PC-9 (cell line): ENCODE results near the gene ARHGEF7. TPM values are rescaled to one million over a fixed set of nuclear protein-coding genes. Genes with fewer than 3 reads are reported as not detected.

Experiments used
- BruUV-seq: library from RNA; stranded (reverse); fragments of 400-500 nt; replicated peaks from 2 replicates; lab custom pipeline; 2021; lab: Mats Ljungman, UMichigan
- CTCF ChIA-PET: fragments of 300-600 bp; sonication (Branson Sonifier 250); formaldehyde crosslinking; loops from one replicate; lab custom pipeline; 2022; ENCODE audit warnings: antibody characterized with exemption; lab: Charles Lee
- POLR2A ChIA-PET: fragments of 300-600 bp; sonication (Branson Sonifier 250); formaldehyde crosslinking; loops from one replicate; lab custom pipeline; 2022; ENCODE audit warnings: antibody characterized with exemption; ENCODE audit not compliant: unreplicated experiment; lab: Charles Lee
- DNase-seq, 2 experiments: peaks; one replicate each; pipeline versions ENCODE4 v3.0.0 to v3.0.0-alpha.2; 2015 to 2022; ENCODE audit warnings: mixed read lengths in 1 of 2
- H2AFZ ChIP-seq: fragments of 200-600 bp; sonication (generic); 2 replicates; pipeline ENCODE4 v1.8.1; 2017; ENCODE audit warnings: antibody characterized with exemption
- H3F3A ChIP-seq: fragments of 200-600 bp; sonication (generic); 2 replicates; pipeline ENCODE4 v1.8.1; 2017; ENCODE audit warnings: antibody characterized with exemption, mild to moderate bottlenecking, low read depth; ENCODE audit not compliant: insufficient read depth
- H3K27ac ChIP-seq: fragments of 200-600 bp; sonication (generic); 2 replicates; pipeline ENCODE4 v1.6.1; 2016; ENCODE audit warnings: mixed run types
- H3K27me3 ChIP-seq: fragments of 200-600 bp; sonication (generic); 2 replicates; pipeline ENCODE4 v1.6.1; 2016; ENCODE audit warnings: low read depth, mixed run types; ENCODE audit not compliant: insufficient read depth
- H3K36me3 ChIP-seq: fragments of 200-600 bp; sonication (generic); 2 replicates; pipeline ENCODE4 v1.6.1; 2016; ENCODE audit warnings: low read depth, mixed run types
- H3K4me1 ChIP-seq: fragments of 200-600 bp; sonication (generic); replicated peaks from 2 replicates; pipeline ENCODE4 v1.6.1; 2016; ENCODE audit warnings: mixed run types; ENCODE audit not compliant: insufficient read depth
- H3K4me2 ChIP-seq: fragments of 200-600 bp; sonication (generic); 2 replicates; pipeline ENCODE4 v1.6.1; 2017; ENCODE audit warnings: mixed run types
- H3K4me3 ChIP-seq: fragments of 200-600 bp; sonication (generic); 2 replicates; pipeline ENCODE4 v1.6.1; 2016; ENCODE audit warnings: mixed run types
- H3K79me2 ChIP-seq: fragments of 200-600 bp; sonication (generic); 2 replicates; pipeline ENCODE4 v1.6.1; 2017; ENCODE audit warnings: low read depth, mixed run types
- H3K9me2 ChIP-seq: fragments of 200-600 bp; sonication (generic); 2 replicates; pipeline ENCODE4 v1.8.1; 2017; ENCODE audit warnings: mild to moderate bottlenecking; ENCODE audit not compliant: insufficient read depth
- H3K9me3 ChIP-seq: fragments of 200-600 bp; sonication (generic); 2 replicates; pipeline ENCODE4 v1.8.1; 2016; ENCODE audit warnings: low read depth; ENCODE audit not compliant: insufficient read depth
- H4K20me1 ChIP-seq: fragments of 200-600 bp; sonication (generic); 2 replicates; pipeline ENCODE4 v1.8.1; 2017; ENCODE audit not compliant: insufficient read depth
- EZH2 ChIP-seq: fragments of 200-600 bp; sonication (generic); IDR thresholded peaks from 2 replicates; pipeline ENCODE4 v1.8.0; 2017; ENCODE audit warnings: antibody characterized with exemption, low read depth
- intact Hi-C: fragments of 100-400 bp; cut with micrococcal nuclease; formaldehyde crosslinking; loops from one replicate; pipeline ENCODE4 v1.10.0; 2022; ENCODE audit not compliant: unreplicated experiment
- total RNA-seq: library from RNA; stranded (reverse); gene quantifications from 2 replicates; pipeline ENCODE4 v1.2.3, GENCODE V29; 2021
- TF ChIP-seq, protein P1 (sequence below): fragments of 200-600 bp; sonication (generic); conservative IDR thresholded peaks from 2 replicates; pipeline ENCODE4 v1.6.1; 2017; ENCODE audit warnings: mixed run types, antibody characterized with exemption, mild to moderate bottlenecking, moderate library complexity

The ARHGEF7 gene
- total RNA-seq, 1 experiment from 2014 or later, result 37.0 TPM

DNA sequence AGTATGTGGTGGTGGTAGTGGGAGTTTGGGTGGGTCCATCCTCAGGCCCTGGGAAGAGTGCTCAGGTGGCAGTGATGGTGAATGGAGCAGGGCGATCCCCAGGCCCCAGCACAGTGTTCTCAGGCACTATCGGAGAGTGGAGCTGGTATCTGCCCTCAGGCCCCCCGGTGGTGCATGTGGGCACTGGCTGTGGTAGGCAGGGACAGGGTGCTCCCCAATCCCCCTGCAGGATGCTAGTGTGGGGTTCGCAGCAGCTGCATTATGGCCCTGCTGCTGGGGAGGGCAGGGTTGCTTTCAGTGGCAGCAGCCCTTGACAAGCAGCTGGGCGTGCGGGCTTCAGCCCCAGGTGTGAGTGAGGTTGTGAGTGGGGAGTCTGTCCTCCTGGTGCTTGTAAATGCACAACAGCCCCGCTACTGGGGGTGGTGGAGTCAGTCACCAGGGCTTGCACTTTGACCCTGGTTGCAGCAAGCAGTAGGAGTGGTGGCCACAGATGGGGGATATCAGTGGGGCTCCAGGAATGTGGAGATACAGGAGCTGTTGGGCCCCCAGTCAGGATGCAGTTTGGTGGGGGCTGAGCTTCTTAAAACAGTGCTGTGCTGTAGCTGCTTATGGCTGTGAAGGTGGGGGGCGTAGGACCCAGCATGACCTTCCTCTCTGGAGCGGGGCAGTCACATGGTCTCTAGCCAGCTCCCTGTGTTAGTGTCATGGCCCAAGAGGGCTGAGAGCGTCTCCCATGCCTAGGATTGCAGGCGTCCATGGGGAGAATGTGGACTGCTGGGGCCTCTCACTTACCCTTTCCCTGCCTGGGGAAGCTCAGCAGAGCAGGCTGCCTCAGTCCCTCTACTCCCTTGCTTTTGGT is 38.7 kb upstream of the ARHGEF7 start:
- no peaks in the 10 kb centered on the region for H3K9me2 ChIP-seq
- intact Hi-C loops, result no loop called here
- H3K27me3 ChIP-seq, result peaks cover 51% of the 10 kb centered on the region
- H3F3A ChIP-seq, result no peaks in the 10 kb centered on the region
- DNase-seq, result no peak
- H3K36me3 ChIP-seq, result no peaks in the 10 kb centered on the region
- H3K4me3 ChIP-seq, result no peak overlapping the region
- POLR2A ChIA-PET, result no interaction called here
- H3K9me3 ChIP-seq, result peaks cover 7% of the 10 kb centered on the region; the same call in 1 of the 2 replicates
- H3K4me1 ChIP-seq, result no peaks in the 10 kb centered on the region
- TF ChIP-seq EZH2, result no peak
- TF ChIP-seq, protein P1, sequence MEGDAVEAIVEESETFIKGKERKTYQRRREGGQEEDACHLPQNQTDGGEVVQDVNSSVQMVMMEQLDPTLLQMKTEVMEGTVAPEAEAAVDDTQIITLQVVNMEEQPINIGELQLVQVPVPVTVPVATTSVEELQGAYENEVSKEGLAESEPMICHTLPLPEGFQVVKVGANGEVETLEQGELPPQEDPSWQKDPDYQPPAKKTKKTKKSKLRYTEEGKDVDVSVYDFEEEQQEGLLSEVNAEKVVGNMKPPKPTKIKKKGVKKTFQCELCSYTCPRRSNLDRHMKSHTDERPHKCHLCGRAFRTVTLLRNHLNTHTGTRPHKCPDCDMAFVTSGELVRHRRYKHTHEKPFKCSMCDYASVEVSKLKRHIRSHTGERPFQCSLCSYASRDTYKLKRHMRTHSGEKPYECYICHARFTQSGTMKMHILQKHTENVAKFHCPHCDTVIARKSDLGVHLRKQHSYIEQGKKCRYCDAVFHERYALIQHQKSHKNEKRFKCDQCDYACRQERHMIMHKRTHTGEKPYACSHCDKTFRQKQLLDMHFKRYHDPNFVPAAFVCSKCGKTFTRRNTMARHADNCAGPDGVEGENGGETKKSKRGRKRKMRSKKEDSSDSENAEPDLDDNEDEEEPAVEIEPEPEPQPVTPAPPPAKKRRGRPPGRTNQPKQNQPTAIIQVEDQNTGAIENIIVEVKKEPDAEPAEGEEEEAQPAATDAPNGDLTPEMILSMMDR, result no peak
- CTCF ChIA-PET, result no interaction called here
- H3K4me2 ChIP-seq, result no peak overlapping the region
- no TSS peak for BruUV-seq
- H3K27ac ChIP-seq, result no peak overlapping the region
- no peaks in the 10 kb centered on the region for H4K20me1 ChIP-seq
- no peaks in the 10 kb centered on the region for H3K79me2 ChIP-seq
- no peak overlapping the region for H2AFZ ChIP-seq

DNA sequence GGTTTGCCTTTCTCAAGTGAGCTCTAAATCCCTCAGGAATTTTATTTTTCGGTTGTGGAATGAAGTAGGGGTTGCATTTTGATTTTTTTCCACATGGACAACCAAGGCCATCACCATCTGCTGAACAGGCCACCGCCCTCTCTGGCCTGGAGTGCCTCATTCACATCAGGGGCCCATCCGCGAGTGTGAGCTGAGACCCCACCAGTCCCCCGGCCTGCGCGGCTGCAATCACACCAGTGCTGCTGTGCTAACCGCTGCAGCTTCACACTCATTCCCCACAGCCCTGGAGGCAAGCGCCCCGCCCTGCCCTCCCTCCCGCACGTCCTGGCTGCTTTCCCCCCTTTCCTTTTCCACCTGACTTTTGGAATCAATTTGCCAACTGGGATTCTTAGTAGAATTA is 35.7 kb upstream of the ARHGEF7 start:
- ChIA-PET CTCF (no interaction called here), POLR2A (no interaction called here)
- no peak for DNase-seq
- TF ChIP-seq EZH2, result no peak
- TF ChIP-seq, protein P1, result no peak
- intact Hi-C loops, result no loop called here
- H3K36me3 ChIP-seq, result no peaks in the 10 kb centered on the region
- no peaks in the 10 kb centered on the region for H3F3A ChIP-seq
- H3K9me3 ChIP-seq, result 0 out of 2 replicates have a peak, but pooled peaks cover under 1% of the 10 kb centered on the region
- no peaks in the 10 kb centered on the region for H4K20me1 ChIP-seq
- no peaks in the 10 kb centered on the region for H3K9me2 ChIP-seq
- H2AFZ ChIP-seq, result no peak overlapping the region
- no peak overlapping the region for H3K27ac ChIP-seq
- BruUV-seq, result no TSS peak
- H3K4me2 ChIP-seq, result no peak overlapping the region
- H3K4me1 ChIP-seq, result no peaks in the 10 kb centered on the region
- no peaks in the 10 kb centered on the region for H3K79me2 ChIP-seq
- H3K27me3 ChIP-seq, result peaks cover 70% of the 10 kb centered on the region
- no peak overlapping the region for H3K4me3 ChIP-seq

DNA sequence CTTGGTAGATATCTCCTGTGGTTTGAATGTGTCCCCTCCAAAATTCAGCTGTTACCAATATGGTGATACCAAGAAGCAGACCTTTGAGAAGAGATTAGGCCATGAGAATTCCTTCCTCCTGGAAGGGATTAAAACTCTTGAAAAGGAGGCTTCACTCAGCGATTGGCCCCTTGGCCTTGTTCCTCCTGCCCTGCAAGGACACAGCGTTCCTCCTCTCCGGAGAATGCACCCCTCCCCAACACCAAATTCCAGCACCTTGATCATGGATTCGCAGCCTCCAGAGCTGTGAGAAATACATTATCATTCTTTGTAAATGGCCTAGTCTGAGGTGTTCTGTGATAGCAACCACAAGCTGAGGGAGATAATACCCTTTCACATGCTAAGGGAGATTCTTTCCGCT is 34.5 kb upstream of the ARHGEF7 start:
- Histone ChIP-seq H2AFZ (no peak overlapping the region), H3K36me3 (no peaks in the 10 kb centered on the region), H3K4me3 (no peak overlapping the region), H3K27ac (no peak overlapping the region), H3K27me3 (peaks cover 82% of the 10 kb centered on the region), H3K4me2 (no peak overlapping the region), H3F3A (no peaks in the 10 kb centered on the region), H4K20me1 (no peaks in the 10 kb centered on the region), H3K9me2 (no peaks in the 10 kb centered on the region), H3K4me1 (no peaks in the 10 kb centered on the region), H3K9me3 (no peaks in the 10 kb centered on the region), H3K79me2 (no peaks in the 10 kb centered on the region)
- no peak for TF ChIP-seq EZH2
- TF ChIP-seq, protein P1, result no peak
- intact Hi-C loops, result no loop called here
- DNase-seq, result no peak
- no TSS peak for BruUV-seq
- CTCF ChIA-PET, result no interaction called here
- POLR2A ChIA-PET, result no interaction called here
